Mucosa of stomach (tissue), 1 donor: ENCODE measurements around the gene KIF21B.
"Not testable (repeated sequence)": the region's sequence is repeated elsewhere in the genome, so short reads cannot be mapped to it uniquely, and the experiment has no call there.

Experiments
- H3K27me3 ChIP-seq: one replicate; pipeline ENCODE4 v1.7.0; 2013; ENCODE audit warnings: mild to moderate bottlenecking, low read length; ENCODE audit not compliant: control insufficient read depth, insufficient read depth
- H3K36me3 ChIP-seq: one replicate; pipeline ENCODE4 v1.7.0; 2013; ENCODE audit warnings: low read length; ENCODE audit not compliant: control insufficient read depth, insufficient read depth
- H3K4me1 ChIP-seq: one replicate; pipeline ENCODE4 v1.7.0; 2013; ENCODE audit warnings: mild to moderate bottlenecking, low read length; ENCODE audit not compliant: control insufficient read depth, insufficient read depth
- H3K4me3 ChIP-seq: one replicate; pipeline ENCODE4 v1.7.0; 2013; ENCODE audit warnings: low read length
- H3K9ac ChIP-seq: one replicate; pipeline ENCODE4 v1.7.0; 2013; ENCODE audit warnings: mild to moderate bottlenecking, low read length, moderate library complexity
- H3K9me3 ChIP-seq: one replicate; pipeline ENCODE4 v1.7.0; 2013; ENCODE audit warnings: mild to moderate bottlenecking, low read length, moderate library complexity; ENCODE audit not compliant: control insufficient read depth
- donor health status: Pancreatic carcinoma.

KIF21B gene

DNA sequence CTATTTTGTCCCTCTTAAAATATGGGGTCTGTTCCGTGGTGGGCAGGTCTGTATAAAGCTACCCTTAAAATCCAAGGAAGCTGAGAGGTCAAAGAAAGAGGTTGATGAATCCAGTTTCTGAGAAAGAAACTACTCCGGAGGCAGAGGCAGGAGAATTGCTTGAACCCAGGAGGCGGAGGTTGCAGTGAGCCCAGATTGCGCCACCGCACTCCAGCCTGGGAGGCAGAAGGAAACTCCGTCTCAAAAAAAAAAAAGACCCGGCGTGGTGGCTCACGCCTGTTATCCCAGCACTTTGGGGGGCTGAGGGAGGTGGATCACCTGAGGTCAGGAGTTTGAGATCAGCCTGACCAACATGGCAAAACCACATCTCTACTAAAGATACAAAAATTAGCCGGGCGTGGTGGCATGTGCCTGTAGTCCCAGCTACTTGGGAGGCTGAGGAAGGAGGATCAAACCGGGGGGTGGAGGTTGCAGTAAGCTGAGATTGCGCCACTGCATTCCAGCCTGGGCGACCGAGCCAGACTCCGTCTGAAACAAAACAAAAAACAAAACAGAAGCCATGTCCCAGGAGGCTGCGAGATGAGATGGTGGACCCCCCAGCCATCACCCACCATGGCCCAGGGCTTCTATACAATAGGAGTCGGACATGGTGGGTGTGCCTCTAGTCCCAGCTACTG is 88.1 kb downstream of the KIF21B start:
- not testable (repeated sequence) for H3K4me1 ChIP-seq, H3K36me3 ChIP-seq, H3K9me3 ChIP-seq, H3K4me3 ChIP-seq, H3K9ac ChIP-seq, H3K27me3 ChIP-seq

DNA sequence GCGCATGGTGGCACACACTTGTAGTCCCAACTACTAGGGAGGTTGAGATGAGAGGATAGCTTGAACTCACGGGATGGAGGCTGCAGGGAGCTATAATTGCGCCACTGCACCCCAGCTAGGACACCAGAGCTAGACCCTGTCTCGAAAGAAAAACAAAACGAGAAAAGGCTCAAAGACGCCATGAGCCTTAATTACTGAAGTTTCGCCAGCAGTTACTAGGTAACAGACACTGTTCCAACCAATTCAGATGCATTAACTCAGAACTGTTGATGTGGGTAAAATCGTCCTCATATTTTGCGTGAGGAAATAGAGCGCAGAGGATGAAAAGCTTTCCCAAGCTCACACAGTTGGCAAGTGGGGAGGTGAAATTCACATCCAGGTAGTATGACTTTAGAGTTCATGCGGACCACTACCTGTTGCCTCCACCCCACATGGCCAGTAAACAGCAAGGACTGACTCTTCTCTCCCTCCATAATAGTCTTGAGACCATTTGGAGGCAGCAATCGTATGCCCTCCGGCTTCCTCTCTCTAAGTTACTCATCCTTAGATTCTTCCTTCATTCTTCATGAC is 88.8 kb downstream of the KIF21B start:
- H3K9me3 ChIP-seq, result no peaks in the 10 kb centered on the region
- H3K36me3 ChIP-seq, result no peaks in the 10 kb centered on the region
- no peaks in the 10 kb centered on the region for H3K4me1 ChIP-seq
- no peak overlapping the region for H3K4me3 ChIP-seq
- no peaks in the 10 kb centered on the region for H3K27me3 ChIP-seq
- H3K9ac ChIP-seq, result no peak overlapping the region

DNA sequence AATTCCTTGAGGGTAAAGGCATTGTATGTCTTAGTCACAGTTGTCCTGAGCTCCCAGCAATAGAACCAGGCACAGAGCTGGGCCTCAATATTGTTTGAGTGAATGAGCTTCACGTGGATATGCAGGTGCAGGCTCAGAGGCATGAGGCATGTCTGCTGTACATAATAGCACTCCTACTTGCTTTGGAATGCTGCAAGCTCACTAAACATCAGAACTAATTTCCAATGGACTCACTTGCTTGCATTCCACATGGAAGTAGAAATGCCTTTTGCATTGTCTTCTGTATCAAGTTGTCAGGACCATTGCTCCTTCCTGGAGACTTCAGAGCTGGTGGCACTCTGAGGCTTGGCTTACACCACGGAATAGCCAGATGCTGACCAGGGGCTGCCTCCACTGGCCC is 91.7 kb downstream of the KIF21B start:
- Histone ChIP-seq H3K27me3 (no peaks in the 10 kb centered on the region), H3K9me3 (no peaks in the 10 kb centered on the region), H3K9ac (no peak overlapping the region), H3K4me3 (no peak overlapping the region), H3K4me1 (no peaks in the 10 kb centered on the region), H3K36me3 (no peaks in the 10 kb centered on the region)

DNA sequence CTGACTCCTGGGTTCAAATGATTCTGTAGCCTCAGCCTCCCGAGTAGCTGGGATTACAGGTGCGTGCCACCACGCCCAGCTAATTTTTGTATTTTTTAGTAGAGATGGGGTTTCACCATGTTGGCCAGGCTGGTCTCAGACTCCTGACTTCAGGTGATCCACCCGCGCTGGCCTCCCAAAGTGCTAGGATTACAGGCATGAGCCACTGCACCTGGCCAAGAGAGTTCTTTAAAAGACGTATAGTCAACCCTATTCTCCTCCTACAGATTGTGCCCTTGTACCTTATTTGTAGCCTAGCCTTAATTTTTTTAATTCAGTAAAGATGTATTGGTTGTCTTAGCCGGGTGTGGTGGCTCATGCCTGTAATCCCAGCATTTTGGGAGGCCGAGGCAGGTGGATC is 93.2 kb downstream of the KIF21B start:
- not testable (repeated sequence) for H3K9me3 ChIP-seq, H3K4me3 ChIP-seq, H3K27me3 ChIP-seq, H3K4me1 ChIP-seq, H3K9ac ChIP-seq, H3K36me3 ChIP-seq

DNA sequence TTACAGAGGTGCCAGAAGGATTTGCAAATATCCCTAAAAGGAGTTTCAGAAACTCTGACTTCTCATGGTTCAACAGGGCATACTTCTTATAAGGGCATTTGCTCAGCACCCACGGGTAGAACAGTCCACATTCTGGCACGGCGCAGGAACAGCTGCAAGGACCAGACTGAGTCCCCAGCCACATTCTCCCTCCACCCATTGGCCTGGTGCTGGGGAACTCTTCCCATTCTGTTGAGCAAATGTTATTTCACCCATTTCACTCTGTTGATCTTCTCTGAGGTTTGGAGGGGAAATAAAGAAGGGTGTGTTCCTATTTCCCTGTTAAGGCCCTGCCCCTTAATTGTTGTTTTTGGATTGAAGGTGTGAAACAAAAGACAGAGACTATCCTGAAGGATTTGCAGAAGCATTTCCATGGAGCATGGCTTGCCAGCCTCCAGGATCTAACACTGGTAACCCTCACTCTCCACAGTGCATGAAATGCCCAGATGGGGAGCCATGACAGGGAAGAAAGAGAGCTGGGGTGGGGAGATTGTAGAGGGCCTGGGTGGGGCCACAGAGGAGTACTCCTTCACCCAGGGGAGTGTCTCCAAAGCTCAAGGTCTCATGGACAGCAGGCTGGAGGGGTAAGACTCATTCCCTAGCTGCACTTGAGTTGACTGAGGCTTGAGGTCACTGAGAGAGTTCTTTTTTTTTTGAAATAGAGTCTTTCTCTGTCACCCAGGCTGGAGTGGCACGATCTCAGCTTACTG is 93.8 kb downstream of the KIF21B start:
- no peaks in the 10 kb centered on the region for H3K27me3 ChIP-seq
- no peak overlapping the region for H3K4me3 ChIP-seq
- no peaks in the 10 kb centered on the region for H3K4me1 ChIP-seq
- no peaks in the 10 kb centered on the region for H3K9me3 ChIP-seq
- H3K9ac ChIP-seq, result no peak overlapping the region
- no peaks in the 10 kb centered on the region for H3K36me3 ChIP-seq

DNA sequence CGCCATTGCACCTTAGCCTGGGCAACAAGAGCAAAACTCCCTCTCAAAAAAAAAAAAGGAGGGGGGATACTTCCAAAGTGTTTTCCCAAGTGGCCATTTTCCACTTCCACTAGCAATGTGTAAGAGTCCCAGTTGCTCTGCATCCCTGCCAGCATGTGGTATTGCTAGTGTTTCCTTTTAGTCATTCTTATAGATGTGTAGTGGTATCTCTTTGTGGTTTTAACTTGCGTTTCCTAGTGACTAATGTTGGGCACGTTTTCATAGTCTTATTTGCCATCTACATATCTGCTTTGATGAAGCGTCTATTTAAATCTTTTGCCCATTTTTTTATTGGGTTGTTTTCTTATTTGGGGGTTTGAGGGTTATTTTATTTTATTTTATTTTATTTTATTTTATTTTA is 97.7 kb downstream of the KIF21B start:
- Histone ChIP-seq H3K27me3 (no peaks in the 10 kb centered on the region), H3K4me1 (no peaks in the 10 kb centered on the region), H3K9me3 (no peaks in the 10 kb centered on the region), H3K36me3 (no peaks in the 10 kb centered on the region), H3K4me3 (no peak overlapping the region), H3K9ac (no peak overlapping the region)

DNA sequence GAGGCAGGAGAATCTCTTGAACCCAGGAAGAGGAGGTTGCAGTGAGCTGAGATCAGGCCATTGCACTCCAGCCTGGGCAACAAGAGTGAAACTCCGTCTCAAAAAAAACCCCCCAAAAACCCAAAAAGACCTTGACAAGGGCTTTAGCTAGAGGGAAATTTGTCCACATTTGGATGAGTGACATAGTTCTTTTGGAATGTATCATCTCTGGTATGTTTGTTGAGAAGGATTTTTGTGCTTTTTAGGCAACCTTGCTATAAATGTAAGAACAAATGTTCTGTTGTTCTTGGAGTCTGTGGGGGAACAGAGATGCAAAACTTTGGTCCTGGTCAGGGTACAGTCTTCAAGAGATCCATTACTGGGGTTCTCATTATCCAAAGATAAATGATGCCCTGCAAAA is 99.9 kb downstream of the KIF21B start:
- Histone ChIP-seq H3K4me3 (no peak overlapping the region), H3K36me3 (no peaks in the 10 kb centered on the region), H3K4me1 (no peaks in the 10 kb centered on the region), H3K27me3 (no peaks in the 10 kb centered on the region), H3K9me3 (no peaks in the 10 kb centered on the region), H3K9ac (no peak overlapping the region)

DNA sequence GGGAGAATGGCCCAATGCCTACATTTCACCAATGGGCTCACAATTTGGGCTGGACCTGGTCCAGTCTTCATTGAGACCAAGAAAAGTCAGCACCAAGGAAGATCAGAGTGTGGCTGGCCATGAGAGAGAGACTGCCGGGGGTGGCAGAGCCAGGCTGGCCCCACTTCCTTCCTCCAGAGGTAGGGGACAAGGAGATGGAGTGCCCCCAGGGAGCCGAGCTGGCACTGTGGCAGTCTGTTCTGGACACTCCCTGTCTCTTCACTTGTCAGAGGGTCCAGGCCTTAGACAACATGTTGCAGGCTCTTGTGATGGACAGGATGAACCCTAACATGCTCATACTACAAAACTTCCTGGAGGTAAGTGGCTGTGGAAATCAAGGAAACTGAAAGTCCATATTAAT is 101.1 kb downstream of the KIF21B start:
- no peak overlapping the region for H3K9ac ChIP-seq
- no peaks in the 10 kb centered on the region for H3K27me3 ChIP-seq
- H3K4me3 ChIP-seq, result no peak overlapping the region
- no peaks in the 10 kb centered on the region for H3K4me1 ChIP-seq
- H3K9me3 ChIP-seq, result no peaks in the 10 kb centered on the region
- no peaks in the 10 kb centered on the region for H3K36me3 ChIP-seq

DNA sequence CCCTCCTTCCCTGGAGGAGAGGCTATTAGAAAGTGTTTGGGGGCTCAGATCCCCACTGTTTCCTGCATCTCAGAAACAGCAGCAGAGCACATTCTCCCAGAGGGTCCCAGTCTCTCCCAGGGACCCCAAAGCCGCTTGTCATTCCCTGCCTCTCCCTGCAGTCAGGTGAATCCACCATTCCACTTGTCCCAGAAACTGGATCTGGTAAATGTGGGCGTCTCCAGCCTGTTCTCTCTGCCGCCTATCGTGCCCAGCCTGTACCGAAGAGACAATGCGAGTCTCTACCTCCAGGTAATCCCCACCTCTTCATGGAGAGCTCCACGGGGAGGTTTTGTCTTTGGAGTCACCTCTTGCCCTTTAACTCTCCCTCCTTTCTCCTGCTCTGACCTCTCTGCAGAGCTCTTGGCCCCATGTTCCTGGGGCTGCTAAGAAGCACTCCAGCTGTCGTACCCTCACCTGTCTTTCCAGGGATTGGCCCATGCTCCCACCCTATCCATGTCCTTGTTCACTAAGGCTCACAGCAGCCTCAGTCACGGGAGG is 101.9 kb downstream of the KIF21B start:
- no peaks in the 10 kb centered on the region for H3K9me3 ChIP-seq

More for the DNA sequence above, 101.9 kb downstream of the KIF21B start:
- Histone ChIP-seq H3K9ac (no peak overlapping the region), H3K27me3 (no peaks in the 10 kb centered on the region), H3K4me3 (no peak overlapping the region), H3K4me1 (no peaks in the 10 kb centered on the region), H3K36me3 (no peaks in the 10 kb centered on the region)
